IMR-90 (cell line): ENCODE measurements around the gene KAZN. TPM values are rescaled to one million over a fixed set of nuclear protein-coding genes. Genes with fewer than 3 reads are reported as not detected.

Source experiments
- ATAC-seq: fragments of 200-7000 bp; cut with Tn5 transposase; 2 replicates; pipeline ENCODE4 v1.9.1; 2020; ENCODE audit warnings: low read depth, mild to moderate bottlenecking, moderate library complexity
- BruUV-seq: library from RNA; stranded (reverse); fragments of 400-500 nt; replicated peaks from 2 replicates; lab custom pipeline; 2021; lab: Mats Ljungman, UMichigan
- CTCF ChIA-PET: fragments of 300-600 bp; formaldehyde crosslinking; extraction: SDS; loops from one replicate; lab custom pipeline; 2021; ENCODE audit warnings: antibody characterized with exemption; lab: Yijun Ruan, JAX
- POLR2A ChIA-PET: fragments of 300-600 bp; sonication (Branson Sonifier 250); formaldehyde crosslinking; loops from one replicate; lab custom pipeline; 2022; ENCODE audit warnings: antibody characterized with exemption; ENCODE audit not compliant: unreplicated experiment; lab: Charles Lee
- DNase-seq: peaks from one replicate; pipeline ENCODE4 v3.0.0; 2013
- H2AFZ ChIP-seq: replicated peaks from 2 replicates; pipeline ENCODE3; 2013; ENCODE audit warnings: low read length, mild to moderate bottlenecking; ENCODE audit not compliant: poor library complexity
- H2AK5ac ChIP-seq: 2 replicates; pipeline ENCODE4 v1.6.1; 2013; ENCODE audit warnings: low read depth, low read length, inconsistent platforms
- H2AK9ac ChIP-seq: replicated peaks from 2 replicates; pipeline ENCODE3; 2013; ENCODE audit warnings: mild to moderate bottlenecking, low read depth, low read length, moderate library complexity; ENCODE audit not compliant: poor library complexity
- H2BK120ac ChIP-seq: 2 replicates; pipeline ENCODE4 v1.6.1; 2013; ENCODE audit warnings: low read depth, low read length, inconsistent platforms
- H2BK15ac ChIP-seq: 3 replicates; pipeline ENCODE4 v1.6.1; 2013; ENCODE audit warnings: low read depth, low read length, inconsistent platforms
- H2BK20ac ChIP-seq: 2 replicates; pipeline ENCODE4 v1.6.1; 2013; ENCODE audit warnings: low read depth, mild to moderate bottlenecking, inconsistent platforms, low read length, moderate library complexity
- H2BK5ac ChIP-seq: 2 replicates; pipeline ENCODE4 v1.6.1; 2013; ENCODE audit warnings: mild to moderate bottlenecking, low read depth, low read length, inconsistent platforms; ENCODE audit not compliant: poor library complexity, severe bottlenecking
- H3K14ac ChIP-seq: replicated peaks from 2 replicates; pipeline ENCODE4 v1.6.1; 2013; ENCODE audit warnings: low read depth, low read length, inconsistent platforms
- H3K18ac ChIP-seq: 2 replicates; pipeline ENCODE4 v1.6.1; 2013; ENCODE audit warnings: low read depth, low read length, control low read depth
- H3K23ac ChIP-seq: 2 replicates; pipeline ENCODE4 v1.6.1; 2013; ENCODE audit warnings: low read depth, low read length, inconsistent platforms
- H3K27ac ChIP-seq: 2 replicates; pipeline ENCODE4 v1.5.1; 2013; ENCODE audit warnings: mild to moderate bottlenecking, control low read depth, low read length; ENCODE audit not compliant: insufficient read depth
- H3K27me3 ChIP-seq: 2 replicates; pipeline ENCODE4 v1.6.1; 2013; ENCODE audit warnings: low read length; ENCODE audit not compliant: control insufficient read depth, insufficient read depth
- H3K36me3 ChIP-seq: 2 replicates; pipeline ENCODE4 v1.6.1; 2013; ENCODE audit warnings: low read length, mixed read lengths; ENCODE audit not compliant: control insufficient read depth, insufficient read depth
- H3K4ac ChIP-seq: 2 replicates; pipeline ENCODE4 v1.6.1; 2013; ENCODE audit warnings: low read depth, low read length, inconsistent platforms
- H3K4me1 ChIP-seq: 2 replicates; pipeline ENCODE4 v1.6.1; 2013; ENCODE audit warnings: low read length, mixed read lengths; ENCODE audit not compliant: control insufficient read depth, insufficient read depth
- H3K4me2 ChIP-seq: 2 replicates; pipeline ENCODE4 v1.6.1; 2013; ENCODE audit warnings: low read depth, mild to moderate bottlenecking, control low read depth, low read length, moderate library complexity
- H3K4me3 ChIP-seq: 2 replicates; pipeline ENCODE4 v1.5.1; 2013; ENCODE audit warnings: low read depth, mild to moderate bottlenecking, control low read depth, low read length, moderate library complexity; ENCODE audit not compliant: insufficient read depth
- H3K56ac ChIP-seq: 2 replicates; pipeline ENCODE4 v1.6.1; 2013; ENCODE audit warnings: low read length, inconsistent platforms; ENCODE audit not compliant: insufficient read depth; ENCODE audit errors: extremely low read depth
- H3K79me1 ChIP-seq, 2 experiments: 2 replicates each; pipeline ENCODE4 v1.6.1; 2013; ENCODE audit warnings: low read length in 2 of 2, inconsistent platforms in 1 of 2, low read depth in 1 of 2
- H3K9ac ChIP-seq: 2 replicates; pipeline ENCODE4 v1.6.1; 2013; ENCODE audit warnings: low read depth, low read length, control low read depth
- H3K9me1 ChIP-seq: 2 replicates; pipeline ENCODE4 v1.6.1; 2013; ENCODE audit warnings: low read length, inconsistent platforms; ENCODE audit not compliant: insufficient read depth
- H3K9me3 ChIP-seq: 2 replicates; pipeline ENCODE4 v1.6.1; 2013; ENCODE audit warnings: low read length; ENCODE audit not compliant: control insufficient read depth, insufficient read depth
- H4K20me1 ChIP-seq: 2 replicates; pipeline ENCODE4 v1.6.1; 2013; ENCODE audit warnings: low read length, inconsistent platforms; ENCODE audit not compliant: insufficient read depth
- H4K5ac ChIP-seq: 2 replicates; pipeline ENCODE4 v1.6.1; 2013; ENCODE audit warnings: mild to moderate bottlenecking, low read depth, low read length, control low read depth
- H4K8ac ChIP-seq, 2 experiments: 2 replicates each; pipeline ENCODE4 v1.6.1; 2013; ENCODE audit warnings: low read depth in 2 of 2, low read length in 2 of 2, control low read depth in 1 of 2, inconsistent platforms in 1 of 2
- H4K91ac ChIP-seq: 2 replicates; pipeline ENCODE4 v1.6.1; 2013; ENCODE audit warnings: low read depth, low read length, inconsistent platforms; ENCODE audit not compliant: insufficient read depth
- BHLHE40 ChIP-seq: fragments of 150-350 bp; IDR thresholded peaks from 2 replicates; pipeline ENCODE4 v1.6.1; 2016; ENCODE audit warnings: mild to moderate bottlenecking, low read depth, low read length
- MAFK ChIP-seq: IDR thresholded peaks from 2 replicates; pipeline ENCODE4 v1.6.1; 2012; ENCODE audit warnings: low read depth, low read length, improper control_type of control experiment
- MXI1 ChIP-seq: IDR thresholded peaks from 2 replicates; pipeline ENCODE4 v1.6.1; 2012; ENCODE audit warnings: low read depth, mild to moderate bottlenecking, low read length, moderate library complexity, borderline replicate concordance
- RCOR1 ChIP-seq: IDR thresholded peaks from 2 replicates; pipeline ENCODE4 v1.6.1; 2012; ENCODE audit warnings: mild to moderate bottlenecking, low read length, improper control_type of control experiment; ENCODE audit not compliant: insufficient replicate concordance
- RFX5 ChIP-seq: IDR thresholded peaks from 2 replicates; pipeline ENCODE4 v1.8.0; 2012; ENCODE audit warnings: low read depth, mild to moderate bottlenecking, low read length, moderate library complexity
- SMC3 ChIP-seq: fragments of 150-350 bp; IDR thresholded peaks from 2 replicates; pipeline ENCODE4 v1.6.1; 2016; ENCODE audit warnings: low read depth, mild to moderate bottlenecking, antibody characterized with exemption, low read length, moderate library complexity
- WGBS, 2 experiments: methylation state at CpG; one replicate each; pipeline versions ENCODE4 v1.1.5 to v1.1.7; 2013; ENCODE audit warnings: missing lambda C conversion rate in 2 of 2; ENCODE audit not compliant: insufficient read length in 1 of 2; ENCODE audit errors: extremely low coverage in 2 of 2; 5-methylcytosine and 5-hydroxymethylcytosine counted together
- dilution Hi-C: fragments of 300-500 bp; cut with HindIII; formaldehyde crosslinking; loops from one replicate; pipeline ENCODE4 v1.14.3; 2018; ENCODE audit warnings: low sequenced_read_pairs; ENCODE audit not compliant: unreplicated experiment
- in situ Hi-C: fragments of 300-500 bp; cut with MboI; formaldehyde crosslinking; loops from 3 replicates; pipeline ENCODE4 v1.14.3; 2019; ENCODE audit warnings: low sequenced_read_pairs, inconsistent platforms, mixed read lengths
- intact Hi-C: fragments of 100-400 bp; cut with micrococcal nuclease; formaldehyde crosslinking; loops from 2 replicates; pipeline ENCODE4 v1.10.0; 2022
- polyA plus RNA-seq, 3 experiments: library from polyadenylated mRNA; depleted of rRNA; stranded (reverse); fragments of >200 nt; gene quantifications; 2 replicates each; pipeline ENCODE4 v1.2.3, GENCODE V29; 2012; ENCODE audit warnings: low replicate concordance in 1 of 3
- total RNA-seq: library from RNA; depleted of rRNA; stranded (reverse); fragments of >200 nt; gene quantifications from 2 replicates; pipeline ENCODE4 v1.2.3, GENCODE V29; 2012
- TF ChIP-seq, protein P1 (sequence below): fragments of 150-350 bp; IDR thresholded peaks from 2 replicates; pipeline ENCODE4 v1.6.1; 2017; ENCODE audit warnings: mild to moderate bottlenecking, antibody characterized with exemption, low read length, low read depth

Gene KAZN
- total and polyA plus RNA-seq, 2 of the 4 experiments (the other 2 are of a cell fraction) = 5.2 to 10.5 TPM

DNA sequence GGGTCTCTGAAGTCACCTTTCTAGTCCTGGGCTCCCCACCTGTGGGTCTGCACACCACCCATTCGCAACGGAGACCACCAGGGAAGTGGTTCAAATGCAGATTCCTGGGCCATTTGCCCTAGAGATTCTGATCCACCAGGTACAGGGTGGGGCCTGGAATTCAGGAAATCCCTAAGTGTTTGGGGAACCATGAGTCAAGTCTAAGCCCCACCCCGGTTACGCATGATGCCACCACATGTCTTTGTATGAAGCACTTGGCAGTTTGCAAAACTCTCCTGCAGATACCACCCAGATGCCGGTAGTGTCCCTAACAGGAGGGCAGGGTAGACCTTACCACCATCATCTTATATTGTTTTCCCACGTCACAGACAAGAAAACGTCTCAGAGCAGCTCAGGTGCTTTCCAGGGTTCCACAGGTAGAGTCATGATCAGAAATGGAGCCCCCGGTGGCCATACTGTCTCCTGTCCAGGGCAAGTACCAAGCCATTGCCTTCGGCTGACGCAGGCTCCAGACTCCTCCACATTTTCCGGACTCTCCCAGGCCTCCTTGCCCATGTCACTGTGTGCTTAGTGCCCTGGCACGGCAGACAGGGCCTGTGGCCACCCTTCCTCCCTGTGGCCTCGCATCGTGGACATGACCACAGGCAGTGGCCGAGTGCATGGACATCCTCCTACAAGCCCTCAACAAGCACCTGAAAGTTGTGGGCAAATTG, 465.9 kb downstream of the KAZN start:
- dilution Hi-C loops (no loop called here), in situ Hi-C loops (no loop called here), intact Hi-C loops (no loop called here)
- Histone ChIP-seq H3K27ac (no peak overlapping the region), H2BK5ac (no peak overlapping the region), H2BK15ac (no peak overlapping the region), H3K56ac (no peak overlapping the region), H3K9me3 (peaks cover 6% of the 10 kb centered on the region), H2AK9ac (no peak overlapping the region), H4K20me1 (no peaks in the 10 kb centered on the region; the same call in 1 of the 2 replicates), H3K79me1 (no peaks in the 10 kb centered on the region), H3K9ac (no peak overlapping the region), H3K4ac (no peak overlapping the region), H3K4me1 (no peaks in the 10 kb centered on the region), H3K4me2 (no peak overlapping the region), H4K8ac (no peak overlapping the region), H3K9me1 (no peaks in the 10 kb centered on the region), H4K91ac (no peak overlapping the region), H3K27me3 (no peaks in the 10 kb centered on the region), H2AFZ (no peak overlapping the region), H2AK5ac (no peak overlapping the region), H3K36me3 (peaks cover 50% of the 10 kb centered on the region), H4K5ac (no peak overlapping the region), H3K14ac (no peak overlapping the region), H3K23ac (no peak overlapping the region), H2BK20ac (no peak overlapping the region), H3K18ac (no peak overlapping the region), H2BK120ac (no peak overlapping the region), H3K4me3 (no peak overlapping the region)
- POLR2A ChIA-PET = no interaction called here
- CTCF ChIA-PET = no interaction called here
- BruUV-seq = no TSS peak
- TF ChIP-seq BHLHE40 (no peak), MAFK (no peak), RFX5 (no peak), MXI1 (no peak), SMC3 (no peak), RCOR1 (no peak)
- TF ChIP-seq, protein P1, sequence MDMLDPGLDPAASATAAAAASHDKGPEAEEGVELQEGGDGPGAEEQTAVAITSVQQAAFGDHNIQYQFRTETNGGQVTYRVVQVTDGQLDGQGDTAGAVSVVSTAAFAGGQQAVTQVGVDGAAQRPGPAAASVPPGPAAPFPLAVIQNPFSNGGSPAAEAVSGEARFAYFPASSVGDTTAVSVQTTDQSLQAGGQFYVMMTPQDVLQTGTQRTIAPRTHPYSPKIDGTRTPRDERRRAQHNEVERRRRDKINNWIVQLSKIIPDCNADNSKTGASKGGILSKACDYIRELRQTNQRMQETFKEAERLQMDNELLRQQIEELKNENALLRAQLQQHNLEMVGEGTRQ = no peak
- WGBS, 2 experiments = 86% methylated on average over 4 of the region's 15 CpGs; no CpG with 5 or more reads in 1 of the 2 experiments
- no peak for ATAC-seq
- DNase-seq = no peak
